T-cell (primary cell): Measurements from ENCODE around the gene C20orf202. TPM values are rescaled to one million over a fixed set of nuclear protein-coding genes. Genes with fewer than 3 reads are reported as not detected.
A peak's percentile ranks its signal among the peaks of the same experiment; 100 is the strongest.

Experiments used
- ATAC-seq, 4 experiments: fragments of 200-7000 bp in 3 of 4; fragments of 150-1000 bp in 1 of 4; cut with Tn5 transposase; replicated peaks in 1 of 4; 1 replicate in 3 of 4; 2 replicates in 1 of 4; pipeline ENCODE4 v1.10.0; 2021; ENCODE audit warnings: moderate library complexity in 3 of 4, mild to moderate bottlenecking in 2 of 4, moderate number of reproducible peaks in 1 of 4
- CTCF ChIA-PET, 2 donors: fragments of 300-600 bp; sonication (Branson Sonifier 250); formaldehyde crosslinking; loops; one replicate each; lab custom pipeline; 2022; ENCODE audit warnings: antibody characterized with exemption in 2 of 2; lab: Charles Lee
- POLR2A ChIA-PET, 2 donors: fragments of 300-600 bp; sonication (Branson Sonifier 250); formaldehyde crosslinking; loops; one replicate each; lab custom pipeline; 2022; ENCODE audit warnings: antibody characterized with exemption in 2 of 2; lab: Charles Lee
- DNase-seq, 35 experiments: peaks; one replicate each; pipeline versions ENCODE4 v3.0.0 to v3.0.0-alpha.2; 2013 to 2023
- H3K27ac ChIP-seq: one replicate; pipeline ENCODE4 v1.5.1; 2013; ENCODE audit warnings: low read length
- H3K27me3 ChIP-seq, 2 experiments: replicated peaks in 1 of 2; 1 replicate in 1 of 2; 2 replicates in 1 of 2; pipeline versions ENCODE4 v1.6.1 to v1.7.0; 2013; ENCODE audit warnings: low read length in 1 of 2, mixed read lengths in 1 of 2; ENCODE audit not compliant: control insufficient read depth in 2 of 2, insufficient read depth in 2 of 2; ENCODE audit errors: extremely low read depth in 1 of 2
- H3K36me3 ChIP-seq, 2 donors: 1 replicate in 1 of 2; 2 replicates in 1 of 2; pipeline versions ENCODE4 v1.6.1 to v1.7.0; 2013; ENCODE audit warnings: low read length in 1 of 2; ENCODE audit not compliant: control insufficient read depth in 2 of 2, insufficient read depth in 1 of 2; ENCODE audit errors: extremely low read depth in 1 of 2
- H3K4me1 ChIP-seq, 2 experiments: 1 replicate in 1 of 2; 2 replicates in 1 of 2; pipeline versions ENCODE4 v1.6.1 to v1.7.0; 2013; ENCODE audit warnings: low read length in 2 of 2, mixed read lengths in 1 of 2; ENCODE audit not compliant: insufficient read depth in 2 of 2, control insufficient read depth in 1 of 2; ENCODE audit errors: extremely low read depth in 1 of 2
- H3K4me3 ChIP-seq, 2 donors: 1 replicate in 1 of 2; 2 replicates in 1 of 2; pipeline versions ENCODE4 v1.5.1 to v1.7.0; 2013; ENCODE audit warnings: mild to moderate bottlenecking in 2 of 2, low read length in 1 of 2, moderate library complexity in 1 of 2; ENCODE audit not compliant: control insufficient read depth in 1 of 2; ENCODE audit errors: extremely low read depth in 1 of 2
- H3K9me3 ChIP-seq: 2 replicates; pipeline ENCODE4 v1.7.0; 2013
- H3K27ac Mint-ChIP-seq, 2 donors: one replicate each; pipeline ENCODE4 v1.8.0; 2020 to 2021; ENCODE audit warnings: mild to moderate bottlenecking in 2 of 2, mixed read lengths in 2 of 2
- H3K27me3 Mint-ChIP-seq, 2 donors: one replicate each; pipeline ENCODE4 v1.8.0; 2021 to 2022; ENCODE audit warnings: mixed read lengths in 2 of 2
- H3K36me3 Mint-ChIP-seq: one replicate; pipeline ENCODE4 v1.8.0; 2021; ENCODE audit warnings: mixed read lengths
- H3K4me1 Mint-ChIP-seq, 3 donors: one replicate each; pipeline ENCODE4 v1.8.0; 2020 to 2022; ENCODE audit warnings: mixed read lengths in 3 of 3, mild to moderate bottlenecking in 1 of 3
- H3K4me3 Mint-ChIP-seq, 3 donors: one replicate each; pipeline ENCODE4 v1.8.0; 2020 to 2022; ENCODE audit warnings: mild to moderate bottlenecking in 3 of 3, mixed read lengths in 3 of 3, moderate library complexity in 3 of 3
- H3K9me3 Mint-ChIP-seq, 3 donors: one replicate each; pipeline ENCODE4 v1.8.0; 2020 to 2022; ENCODE audit warnings: mixed read lengths in 3 of 3
- WGBS: methylation state at CpG from one replicate; pipeline ENCODE4 v1.1.5; 2013; ENCODE audit warnings: missing lambda C conversion rate; ENCODE audit not compliant: insufficient coverage; 5-methylcytosine and 5-hydroxymethylcytosine counted together
- total RNA-seq, 35 experiments: library from RNA in 6 of 35; stranded (reverse) in 6 of 35; fragments of 120-200 nt in 1 of 35; gene quantifications; one replicate each; pipeline versions ENCODE4 v1.2.1 to v1.2.4 and lab custom pipeline; 2013 to 2026

Gene C20orf202
- total RNA-seq, 5 donors from 2014 or later (not counting 1 experiment from before 2014, with no cell fraction given) = 0.23 to 0.41 (median 0.30) TPM; not detected in 1

GRCh38 chr20:1224205-1224890 is 21.1 kb downstream of the C20orf202 start:
- ATAC-seq = no peak
- ChIA-PET CTCF (no interaction called here), POLR2A (no interaction called here)
- H3K4me1 Mint-ChIP-seq = peaks cover 9 to 23% (median 11%) of the 10 kb centered on the region in 3 donors
- H3K4me3 ChIP-seq = no peak overlapping the region
- no peaks in the 10 kb centered on the region for H3K36me3 Mint-ChIP-seq
- peak overlapping the region in 1 of 2 donors; percentile 55 for H3K27ac Mint-ChIP-seq
- peak overlapping the region; percentile 1 to 86 (median 62) for H3K4me3 Mint-ChIP-seq
- peaks cover 14 to 16% of the 10 kb centered on the region in 2 experiments for H3K27me3 ChIP-seq
- peaks cover 4 to 16% of the 10 kb centered on the region in 2 experiments for H3K4me1 ChIP-seq
- H3K27me3 Mint-ChIP-seq = peaks cover 3 to 9% of the 10 kb centered on the region in 2 donors
- H3K9me3 ChIP-seq = no peaks in the 10 kb centered on the region
- peak in 2 of 35 experiments; percentile 8 to 39 for DNase-seq
- no peak overlapping the region for H3K27ac ChIP-seq
- peaks cover 0 to 4% (median 0%) of the 10 kb centered on the region in 3 donors for H3K9me3 Mint-ChIP-seq
- H3K36me3 ChIP-seq = no peaks in the 10 kb centered on the region
- 91% methylated on average over 19 of the region's 20 CpGs for WGBS

- 23% methylated on average over 11 of the region's 30 CpGs for WGBS
- Mint-ChIP-seq H3K27me3 (peaks cover 8 to 17% of the 10 kb centered on the region in 2 donors), H3K27ac (peak overlapping the region; percentile 36 to 69), H3K4me3 (peak overlapping the region; percentile 67 to 86 (median 75)), H3K36me3 (no peaks in the 10 kb centered on the region), H3K9me3 (peaks cover 0 to 4% (median 0%) of the 10 kb centered on the region in 3 donors), H3K4me1 (peaks cover 9 to 23% (median 11%) of the 10 kb centered on the region in 3 donors)
- ChIA-PET CTCF (no interaction called here), POLR2A (interaction anchor here in 1 of 2 donors (0.8 kb wide), 1 partner anchor 877 kb away, joined by 3 read pairs; the partner anchor contains the start of gene STK35)
- peaks cover 4 to 16% of the 10 kb centered on the region in 2 experiments for H3K4me1 ChIP-seq
- H3K36me3 ChIP-seq = no peaks in the 10 kb centered on the region
- ATAC-seq (peak in 3 of 4 experiments; percentile 33 to 36 (median 35)), DNase-seq (peak in 1 of 35 experiments; percentile 33)
- H3K4me3 ChIP-seq = peak overlapping the region in 1 of 2 donors; percentile 32
- H3K27ac ChIP-seq = no peak overlapping the region
- peaks cover 16 to 19% of the 10 kb centered on the region in 2 experiments for H3K27me3 ChIP-seq
- H3K9me3 ChIP-seq = no peaks in the 10 kb centered on the region
Measured at GRCh38 chr20:1225263-1225782, 22.1 kb downstream of the C20orf202 start.

- H3K27ac Mint-ChIP-seq = peak within 1 kb of the TSS; percentile 36 to 69
- POLR2A ChIA-PET = interaction anchor here in 1 of 2 donors (0.8 kb wide), 1 partner anchor 876 kb away, joined by 3 read pairs; the partner anchor contains the start of gene STK35
- peaks cover 4 to 16% of the 10 kb centered on the region in 2 experiments for H3K4me1 ChIP-seq
- H3K9me3 ChIP-seq = no peaks in the 10 kb centered on the region
- no peak within 1 kb of the TSS for H3K27ac ChIP-seq
- peaks cover 16 to 19% of the 10 kb centered on the region in 2 experiments for H3K27me3 ChIP-seq
- H3K4me1 Mint-ChIP-seq = peaks cover 9 to 21% (median 11%) of the 10 kb centered on the region in 3 donors
- under 1% methylated on average over 54 of the region's 88 CpGs for WGBS
- peak within 1 kb of the TSS; percentile 84 to 86 (median 86) for H3K4me3 Mint-ChIP-seq
- CTCF ChIA-PET = interaction anchor here in 1 of 2 donors (0.7 kb wide), 1 partner anchor 1570 kb away, joined by 3 read pairs; no protein-coding TSS in a partner anchor
- no peaks in the 10 kb centered on the region for H3K36me3 Mint-ChIP-seq
- ATAC-seq = peak; percentile 79 to 88 (median 80)
- H3K36me3 ChIP-seq = no peaks in the 10 kb centered on the region
- DNase-seq = peak; percentile 49 to 83 (median 74)
- H3K27me3 Mint-ChIP-seq = peaks cover 11 to 24% of the 10 kb centered on the region in 2 donors
- peak within 1 kb of the TSS; percentile 67 to 84 for H3K4me3 ChIP-seq
- H3K9me3 Mint-ChIP-seq = peaks cover 0 to 4% (median 0%) of the 10 kb centered on the region in 3 donors
Measured at GRCh38 chr20:1225783-1226654, 22.8 kb downstream of the C20orf202 start, which contains the start of gene RAD21L1. Gene RAD21L1, plus strand, starts transcription at chr20:1226044. Its CDS starts 2,410 bp downstream, at chr20:1228454.

- ChIA-PET CTCF (interaction anchor here in 1 of 2 donors (0.9 kb wide), 1 partner anchor 25 kb away, joined by 3 read pairs; no protein-coding TSS in a partner anchor), POLR2A (no interaction called here)
- Histone ChIP-seq H3K36me3 (no peaks in the 10 kb centered on the region), H3K27me3 (peaks cover 16 to 19% of the 10 kb centered on the region in 2 experiments), H3K27ac (no peak overlapping the region), H3K4me3 (no peak overlapping the region), H3K4me1 (peaks cover 4 to 16% of the 10 kb centered on the region in 2 experiments), H3K9me3 (no peaks in the 10 kb centered on the region)
- Mint-ChIP-seq H3K9me3 (peaks cover 0 to under 1% (median 0%) of the 10 kb centered on the region in 3 donors), H3K4me3 (no peak overlapping the region), H3K27me3 (peaks cover 11 to 26% of the 10 kb centered on the region in 2 donors), H3K36me3 (no peaks in the 10 kb centered on the region), H3K27ac (no peak overlapping the region), H3K4me1 (peaks cover 7 to 16% (median 9%) of the 10 kb centered on the region in 3 donors)
- DNase-seq (no peak), ATAC-seq (no peak)
- no CpG with 5 or more reads among the region's 3 CpGs for WGBS
Measured at GRCh38 chr20:1229541-1229940, 26.3 kb downstream of the C20orf202 start.

- Mint-ChIP-seq H3K27me3 (peaks cover 11 to 21% of the 10 kb centered on the region in 2 donors), H3K9me3 (no peaks in the 10 kb centered on the region), H3K27ac (no peak overlapping the region), H3K4me3 (no peak overlapping the region), H3K4me1 (peaks cover 0 to 1% (median under 1%) of the 10 kb centered on the region in 3 donors), H3K36me3 (no peaks in the 10 kb centered on the region)
- no peaks in the 10 kb centered on the region for H3K9me3 ChIP-seq
- no peak for ATAC-seq
- no CpG with 5 or more reads among the region's 3 CpGs for WGBS
- ChIA-PET POLR2A (no interaction called here), CTCF (no interaction called here)
- H3K36me3 ChIP-seq = no peaks in the 10 kb centered on the region
- no peak for DNase-seq
- H3K27me3 ChIP-seq = peaks cover 3 to 17% of the 10 kb centered on the region in 2 experiments
- H3K27ac ChIP-seq = no peak overlapping the region
- H3K4me1 ChIP-seq = no peaks in the 10 kb centered on the region
- no peak overlapping the region for H3K4me3 ChIP-seq
Measured at GRCh38 chr20:1232286-1233111, 29.2 kb downstream of the C20orf202 start.
